Measurements from ENCODE around the gene PAX5.

Gene PAX5

DNA sequence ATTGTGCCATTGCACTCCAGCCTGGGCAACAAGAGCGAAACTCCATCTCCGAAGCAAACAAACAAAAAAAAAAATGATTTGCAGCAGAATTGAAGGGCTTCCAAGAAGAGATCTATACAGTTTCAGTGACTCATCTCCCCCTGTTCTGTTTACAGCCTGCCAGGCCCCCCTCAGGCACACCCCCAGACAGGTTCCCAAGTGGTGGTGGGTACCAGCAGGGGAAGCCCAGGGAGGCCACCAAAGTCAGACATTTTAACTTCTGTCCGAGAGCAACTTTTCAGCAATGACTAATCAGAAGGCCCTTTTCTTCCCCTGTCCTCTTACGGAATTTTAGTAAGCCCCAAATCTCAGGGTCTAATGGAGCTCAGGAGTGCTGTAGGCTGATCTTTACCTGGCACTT is 98.7 kb downstream of the PAX5 start:
- peak; percentile 58 for DNase-seq (ENCODE audit: low spot score)
- TF ChIP-seq, protein P1, sequence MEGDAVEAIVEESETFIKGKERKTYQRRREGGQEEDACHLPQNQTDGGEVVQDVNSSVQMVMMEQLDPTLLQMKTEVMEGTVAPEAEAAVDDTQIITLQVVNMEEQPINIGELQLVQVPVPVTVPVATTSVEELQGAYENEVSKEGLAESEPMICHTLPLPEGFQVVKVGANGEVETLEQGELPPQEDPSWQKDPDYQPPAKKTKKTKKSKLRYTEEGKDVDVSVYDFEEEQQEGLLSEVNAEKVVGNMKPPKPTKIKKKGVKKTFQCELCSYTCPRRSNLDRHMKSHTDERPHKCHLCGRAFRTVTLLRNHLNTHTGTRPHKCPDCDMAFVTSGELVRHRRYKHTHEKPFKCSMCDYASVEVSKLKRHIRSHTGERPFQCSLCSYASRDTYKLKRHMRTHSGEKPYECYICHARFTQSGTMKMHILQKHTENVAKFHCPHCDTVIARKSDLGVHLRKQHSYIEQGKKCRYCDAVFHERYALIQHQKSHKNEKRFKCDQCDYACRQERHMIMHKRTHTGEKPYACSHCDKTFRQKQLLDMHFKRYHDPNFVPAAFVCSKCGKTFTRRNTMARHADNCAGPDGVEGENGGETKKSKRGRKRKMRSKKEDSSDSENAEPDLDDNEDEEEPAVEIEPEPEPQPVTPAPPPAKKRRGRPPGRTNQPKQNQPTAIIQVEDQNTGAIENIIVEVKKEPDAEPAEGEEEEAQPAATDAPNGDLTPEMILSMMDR (IDR thresholded peaks at IDR 0.05; ENCODE audit: extremely low read depth, missing control alignments) = no peak

- TF ChIP-seq, protein P1 (IDR thresholded peaks at IDR 0.05; ENCODE audit: extremely low read depth, missing control alignments) = no peak
- no peak for DNase-seq (ENCODE audit: low spot score)
These were observed 99.5 kb downstream of the PAX5 start for GRCh38 chr9:36934478-36935065.

- no peak for DNase-seq (ENCODE audit: low spot score)
- TF ChIP-seq, protein P1 (IDR thresholded peaks at IDR 0.05; ENCODE audit: extremely low read depth, missing control alignments) = no peak
These were observed 100.3 kb downstream of the PAX5 start for GRCh38 chr9:36933676-36934215.

DNA sequence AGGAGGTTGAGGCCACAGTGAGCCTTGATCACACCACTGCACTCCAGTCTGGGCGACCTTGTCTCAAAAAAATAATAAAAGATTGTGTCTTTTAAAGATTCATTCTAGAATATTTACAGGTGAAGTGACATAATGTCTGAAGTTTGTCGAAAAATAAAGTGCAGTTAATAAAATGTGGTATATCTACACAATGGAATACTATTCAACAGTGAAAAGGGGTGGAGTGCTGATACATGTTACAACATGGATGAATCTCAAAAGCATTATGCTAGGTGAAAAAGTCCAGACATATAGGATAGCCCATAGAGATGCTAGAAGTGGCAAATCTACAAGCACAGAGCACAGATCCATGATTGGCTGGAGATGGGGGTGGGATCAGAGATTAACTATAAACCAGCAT is 101.9 kb downstream of the PAX5 start:
- TF ChIP-seq, protein P1 (IDR thresholded peaks at IDR 0.05; ENCODE audit: extremely low read depth, missing control alignments) = no peak
- no peak for DNase-seq (ENCODE audit: low spot score)

DNA sequence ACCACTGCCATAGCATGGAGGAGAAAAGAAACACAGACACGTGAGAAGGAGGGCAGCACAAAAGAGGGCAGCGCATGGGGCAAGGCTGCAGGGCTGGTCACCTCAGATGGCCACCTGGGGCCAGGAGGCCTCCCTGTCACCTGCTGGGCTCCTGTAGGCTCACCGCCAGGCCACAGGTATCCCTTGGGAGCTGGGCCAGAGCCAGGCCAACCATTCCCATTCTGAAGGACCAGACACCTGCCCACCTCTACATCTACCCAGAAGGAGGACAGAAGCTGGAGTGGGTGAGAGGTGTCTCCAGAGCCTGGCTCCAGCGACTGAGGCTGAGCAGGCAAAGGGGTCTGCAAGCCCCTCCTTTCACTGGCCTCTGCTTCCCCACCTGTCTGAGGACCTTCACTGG is 103.1 kb downstream of the PAX5 start:
- no peak for DNase-seq (ENCODE audit: low spot score)
- TF ChIP-seq, protein P1 (IDR thresholded peaks at IDR 0.05; ENCODE audit: extremely low read depth, missing control alignments) = no peak

- TF ChIP-seq, protein P1 (IDR thresholded peaks at IDR 0.05; ENCODE audit: extremely low read depth, missing control alignments) = no peak
- DNase-seq (ENCODE audit: low spot score) = no peak
These were observed 104.8 kb downstream of the PAX5 start for GRCh38 chr9:36929350-36929675.

- TF ChIP-seq, protein P1 (IDR thresholded peaks at IDR 0.05; ENCODE audit: extremely low read depth, missing control alignments) = no peak
- peak; percentile 58 for DNase-seq (ENCODE audit: low spot score)
These were observed 105.3 kb downstream of the PAX5 start for GRCh38 chr9:36928670-36929349.

Data from GM20000 (cell line).